ENCODE measurements around the gene TMEM116.
"Not testable (repeated sequence)": the region's sequence is repeated elsewhere in the genome, so short reads cannot be mapped to it uniquely, and the experiment has no call there.

TMEM116 gene

DNA sequence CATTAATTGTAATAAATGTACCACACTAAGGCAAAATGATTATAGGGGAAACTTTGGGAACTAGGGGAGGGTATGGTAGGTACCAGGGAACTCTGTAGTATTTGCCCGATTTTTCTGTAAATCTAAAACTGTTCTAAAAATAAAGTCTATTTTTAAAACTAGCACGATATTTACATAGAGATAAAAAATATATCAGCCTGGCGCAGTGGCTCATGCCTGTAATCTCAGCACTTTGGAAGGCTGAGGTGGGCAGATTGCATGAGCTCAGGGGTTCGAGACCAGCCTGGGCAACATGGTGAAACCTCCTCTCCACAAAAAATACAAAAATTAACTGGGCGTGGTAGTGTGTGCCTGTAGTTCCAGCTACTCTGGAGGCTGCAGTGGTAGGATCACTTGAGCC is 32.4 kb downstream of the TMEM116 start:
- intact Hi-C loops (cut with DNase I): no loop called here
- no peak for DNase-seq

DNA sequence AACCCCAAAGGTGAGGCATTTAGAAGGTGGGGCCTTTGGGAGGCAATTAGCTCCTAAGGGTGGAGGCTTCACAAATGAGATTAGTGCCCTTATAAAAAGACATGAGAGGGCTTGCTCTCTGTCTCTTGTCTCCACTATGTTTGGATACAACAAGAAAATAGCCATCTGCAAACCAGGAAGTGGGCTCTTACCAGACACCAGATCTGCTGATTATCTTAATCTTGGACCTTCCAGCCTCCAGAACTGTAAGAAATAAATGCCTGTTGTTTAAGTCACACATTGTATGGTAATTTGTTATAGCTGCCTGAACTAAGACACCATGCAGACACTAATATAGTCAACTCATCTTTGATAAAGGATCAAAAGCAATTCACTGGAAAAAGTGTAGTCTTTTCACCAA is 34.4 kb downstream of the TMEM116 start:
- intact Hi-C loops (cut with DNase I): no loop called here

DNA sequence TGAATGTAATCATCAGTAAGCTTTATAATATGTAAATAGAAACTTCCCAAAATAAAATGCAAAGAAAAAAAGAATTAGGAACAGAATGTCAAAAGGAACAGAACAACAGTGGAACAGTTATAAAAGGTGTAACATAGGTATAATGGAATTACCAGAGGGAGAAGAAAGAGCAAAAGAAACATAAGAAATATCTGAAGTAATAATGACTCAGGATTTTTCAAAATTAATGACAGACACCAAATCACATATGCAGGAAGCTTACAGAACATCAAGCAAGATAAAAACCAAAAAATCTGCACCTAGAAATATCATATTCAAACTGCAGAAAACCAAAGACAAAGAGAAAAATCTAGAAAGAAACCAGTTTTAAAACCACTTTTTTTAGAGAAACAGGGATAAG is 36.1 kb downstream of the TMEM116 start:
- DNase-seq: no peak
- intact Hi-C loops (cut with DNase I): no loop called here

More for the DNA sequence above, 34.4 kb downstream of the TMEM116 start:
- DNase-seq: no peak

DNA sequence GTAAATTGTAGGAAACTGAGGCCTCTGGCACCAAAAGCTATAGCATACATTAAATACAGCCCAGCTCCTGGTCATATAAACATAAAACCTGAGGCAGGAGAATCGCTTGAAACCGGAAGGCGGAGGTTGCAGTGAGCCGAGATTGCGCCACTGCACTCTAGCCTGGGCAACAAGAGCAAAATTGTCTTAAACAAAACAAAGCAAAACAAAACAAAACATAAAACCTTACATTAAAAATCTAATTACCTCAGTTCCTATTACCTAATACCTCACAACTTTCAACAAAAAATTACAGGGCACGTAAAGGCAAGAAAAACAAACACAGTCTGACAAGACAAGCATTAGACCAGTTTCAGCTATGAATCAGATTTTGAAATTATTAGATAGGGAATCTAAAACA is 36.7 kb downstream of the TMEM116 start:
- intact Hi-C loops (cut with DNase I): no loop called here
- no peak for DNase-seq

DNA sequence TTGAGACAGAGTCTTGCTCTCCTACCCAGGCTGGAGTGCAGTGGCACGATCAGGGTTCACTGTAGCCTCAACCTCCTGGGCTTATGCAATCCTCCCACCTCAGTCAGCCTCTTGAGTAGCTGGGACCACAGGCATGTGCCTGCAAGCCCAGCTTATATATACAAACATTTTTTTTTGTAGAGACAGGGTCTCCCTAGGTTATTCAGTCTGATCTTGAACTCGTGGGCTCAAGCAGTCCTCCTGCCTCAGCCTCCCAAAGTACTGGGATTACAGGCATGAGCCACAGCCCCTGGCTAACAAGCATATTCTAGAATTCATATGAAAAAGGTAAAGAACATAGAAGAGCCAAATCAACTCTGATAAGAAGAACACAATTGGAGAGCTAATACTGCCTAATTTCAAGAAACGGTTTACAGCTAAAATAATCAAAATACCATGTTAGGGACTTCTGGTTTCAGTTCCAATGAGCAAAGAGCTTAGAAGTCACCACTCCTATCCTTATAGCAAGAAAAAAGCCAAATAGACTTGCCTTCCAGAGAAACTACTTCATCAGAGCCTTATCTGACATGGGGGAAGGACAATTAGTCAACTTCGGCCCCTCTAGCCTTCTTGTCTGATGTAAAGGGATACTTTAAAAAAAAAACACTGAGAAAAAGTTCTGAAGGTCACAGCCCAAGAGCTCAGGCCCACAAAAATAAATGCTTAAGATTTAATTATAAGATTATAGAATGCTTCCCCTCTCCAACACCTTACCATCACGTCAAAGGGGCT is 37.6 kb downstream of the TMEM116 start:
- intact Hi-C loops (cut with DNase I): no loop called here
- no peak for DNase-seq

DNA sequence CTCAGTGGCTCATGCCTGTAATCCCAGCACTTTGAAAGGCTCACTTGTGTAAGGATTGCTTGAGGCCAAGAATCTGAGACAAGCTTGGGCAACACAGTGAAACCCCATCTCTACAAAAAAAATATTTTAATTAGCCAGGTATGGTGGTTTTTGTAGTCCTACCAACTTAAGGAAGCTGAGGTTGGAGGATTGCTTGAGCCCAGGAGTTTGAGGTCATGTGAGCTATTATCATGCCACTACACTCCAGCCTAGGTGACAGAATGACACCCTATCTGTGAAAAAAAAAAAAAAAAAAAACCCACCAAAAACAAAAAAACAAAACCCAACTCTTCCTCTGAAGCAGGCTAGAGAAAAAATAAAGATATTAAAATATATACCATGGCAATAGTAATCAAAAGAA is 41.2 kb downstream of the TMEM116 start:
- no peak for DNase-seq
- intact Hi-C loops (cut with DNase I): no loop called here

DNA sequence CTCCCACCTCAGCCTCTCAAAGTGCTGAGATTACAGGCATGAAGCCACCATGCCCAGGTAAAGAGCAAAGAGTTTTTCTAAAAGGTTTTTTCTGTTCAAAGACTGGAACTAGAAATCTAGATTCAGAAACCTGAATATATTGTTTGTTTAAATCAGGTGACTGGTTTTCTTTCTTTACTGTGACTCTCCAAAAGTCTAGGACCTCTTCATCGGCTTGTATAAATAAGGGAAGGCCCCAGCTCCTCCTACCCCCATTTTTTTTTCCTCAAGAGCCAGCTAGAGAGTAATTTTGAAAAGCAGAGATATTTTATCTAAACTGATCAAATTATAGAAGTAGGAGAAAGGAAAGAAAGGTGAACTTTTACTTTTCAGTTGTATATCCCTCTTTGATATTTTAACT is 48.0 kb downstream of the TMEM116 start:
- DNase-seq: no peak
- intact Hi-C loops (cut with DNase I): no loop called here

DNA sequence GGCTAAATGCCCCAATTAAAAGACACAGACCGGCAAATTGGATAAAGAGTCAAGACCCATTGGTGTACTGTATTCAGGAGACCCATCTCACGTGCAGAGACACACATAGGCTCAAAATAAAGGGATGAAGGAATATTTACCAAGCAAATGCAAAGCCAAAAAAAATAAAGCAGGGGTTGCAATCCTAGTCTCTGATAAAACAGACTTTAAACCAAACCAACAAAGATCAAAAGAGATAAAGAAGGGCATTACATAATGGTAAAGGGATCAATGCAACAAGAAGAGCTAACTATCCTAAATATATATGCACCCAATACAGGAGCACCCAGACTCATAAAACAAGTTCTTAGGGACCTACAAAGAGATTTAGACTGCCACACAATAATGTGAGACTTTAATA is 53.4 kb downstream of the TMEM116 start:
- DNase-seq; intact Hi-C loops (cut with DNase I): not testable (repeated sequence)

DNA sequence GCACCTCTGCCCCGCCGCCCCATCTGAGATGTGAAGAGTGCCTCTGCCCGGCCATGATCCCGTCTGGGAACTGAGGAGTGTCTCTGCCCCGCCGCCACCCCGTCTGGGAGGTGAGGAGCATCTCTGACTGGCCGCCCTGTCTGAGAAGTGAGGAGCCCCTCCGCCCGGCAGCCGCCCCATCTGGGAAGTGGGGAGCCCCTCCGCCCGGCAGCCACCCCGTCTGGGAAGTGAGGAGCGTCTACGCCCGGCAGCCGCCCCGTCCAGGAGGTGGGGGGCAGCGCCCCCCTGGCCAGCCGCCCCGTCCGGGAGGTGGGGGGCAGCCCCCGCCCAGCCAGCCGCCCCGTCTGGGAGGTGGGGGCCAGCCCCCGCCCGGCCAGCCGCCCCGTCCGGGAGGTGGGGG is 55.7 kb downstream of the TMEM116 start:
- DNase-seq: peak in 1 of 10 donors; percentile 77
- intact Hi-C loops (cut with DNase I): not testable (repeated sequence)

DNA sequence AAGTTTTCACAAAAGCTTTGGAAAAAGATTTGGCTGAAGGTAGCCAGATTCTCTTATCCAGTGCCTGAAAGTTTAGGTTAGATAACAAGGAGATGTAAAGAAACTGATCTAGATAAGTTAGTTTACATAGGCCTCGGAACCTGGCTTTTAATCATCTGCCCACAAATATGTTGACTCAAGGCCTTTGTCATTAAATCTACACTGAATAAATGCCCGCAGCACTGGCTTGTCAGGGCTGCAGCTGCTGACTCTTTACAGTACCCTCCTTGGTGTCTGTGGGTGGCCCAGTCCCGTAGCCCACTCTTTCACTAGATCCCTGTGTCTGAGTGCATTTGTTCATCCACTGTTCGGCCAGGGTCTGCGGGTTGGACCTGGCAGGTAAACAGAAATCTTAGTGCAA is 58.0 kb downstream of the TMEM116 start:
- intact Hi-C loops (cut with DNase I): no loop called here
- DNase-seq: no peak

DNA sequence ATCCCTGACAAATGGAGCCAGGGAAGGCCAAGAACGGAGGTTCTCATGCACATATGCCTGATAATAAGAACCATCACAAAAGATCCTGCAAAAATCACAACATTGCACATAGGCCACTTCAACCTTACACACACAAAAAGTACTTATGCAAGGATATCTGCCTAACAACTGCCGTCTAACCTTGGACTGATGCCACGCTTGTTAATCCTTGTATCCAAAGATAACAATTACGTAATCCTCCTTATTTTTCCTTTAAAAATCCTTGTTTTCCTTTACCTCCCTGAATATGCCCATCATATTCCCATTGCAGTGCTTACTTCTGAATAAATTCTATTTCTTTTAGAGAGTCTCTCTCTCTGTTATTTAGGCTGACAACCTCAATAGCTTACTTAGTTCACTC is 59.5 kb downstream of the TMEM116 start:
- intact Hi-C loops (cut with DNase I): no loop called here
- DNase-seq: no peak

DNA sequence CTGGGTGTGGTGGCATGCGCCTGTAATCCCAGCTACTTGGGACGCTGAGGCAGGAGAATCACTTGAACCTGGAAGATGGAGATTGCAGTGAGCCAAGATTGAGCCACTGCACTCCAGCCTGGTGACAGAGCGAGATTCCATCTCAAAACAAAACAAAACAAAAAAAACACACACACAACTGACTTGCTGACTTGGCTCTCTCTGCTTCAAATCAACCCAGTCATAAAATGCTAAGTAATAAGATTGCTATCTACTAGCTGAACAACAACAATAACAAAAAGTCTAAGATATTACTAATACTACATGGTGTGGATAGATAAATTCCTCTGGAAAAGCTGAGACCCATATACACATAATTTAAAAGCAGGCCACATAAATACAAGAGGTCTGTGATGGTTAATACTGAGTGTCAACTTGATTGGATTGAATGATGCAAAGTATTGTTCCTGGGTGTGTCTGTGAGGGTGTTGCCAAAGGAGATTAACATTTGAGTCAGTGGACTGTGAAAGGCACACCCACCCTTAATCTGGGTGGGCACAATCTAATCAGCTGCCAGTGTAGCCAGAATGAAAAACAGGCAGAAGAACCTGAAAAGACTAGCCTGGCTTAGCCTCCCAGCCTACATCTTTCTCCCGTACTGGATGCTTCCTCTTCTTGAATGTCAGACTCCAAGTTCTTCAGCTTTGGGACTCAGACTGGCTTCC is 60.7 kb downstream of the TMEM116 start:
- intact Hi-C loops (cut with DNase I); DNase-seq: not testable (repeated sequence)

DNA sequence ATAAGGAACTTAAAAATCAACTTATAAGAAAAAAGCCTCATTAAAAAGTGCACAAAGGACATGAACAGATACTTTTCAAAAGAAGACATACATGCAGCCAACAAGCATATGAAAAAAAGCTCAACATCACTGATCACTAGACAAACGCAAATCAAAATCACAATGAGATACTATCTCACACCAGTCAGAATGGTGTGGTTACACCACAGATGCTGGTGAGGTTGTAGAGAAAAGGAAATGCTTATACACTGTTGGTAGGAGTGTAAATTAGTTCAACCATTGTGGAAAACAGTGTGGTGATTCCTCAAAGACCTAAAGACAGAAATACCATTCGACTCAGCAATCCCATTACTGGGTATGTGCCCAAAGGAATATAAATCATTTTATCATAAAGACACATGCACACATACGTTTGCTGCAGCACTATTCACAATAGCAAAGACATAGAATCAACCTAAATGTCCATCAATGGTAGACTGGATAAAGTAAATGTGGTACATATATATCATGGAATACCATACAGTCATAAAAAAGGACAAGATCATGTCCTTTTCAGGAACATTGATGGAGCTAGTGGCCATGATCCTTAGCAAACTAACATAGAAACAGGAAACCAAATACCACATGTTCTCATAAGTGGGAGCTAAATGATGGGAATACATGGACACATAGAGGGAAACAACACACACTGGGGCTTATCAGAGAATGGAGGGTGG is 61.8 kb downstream of the TMEM116 start:
- DNase-seq; intact Hi-C loops (cut with DNase I): not testable (repeated sequence)

DNA sequence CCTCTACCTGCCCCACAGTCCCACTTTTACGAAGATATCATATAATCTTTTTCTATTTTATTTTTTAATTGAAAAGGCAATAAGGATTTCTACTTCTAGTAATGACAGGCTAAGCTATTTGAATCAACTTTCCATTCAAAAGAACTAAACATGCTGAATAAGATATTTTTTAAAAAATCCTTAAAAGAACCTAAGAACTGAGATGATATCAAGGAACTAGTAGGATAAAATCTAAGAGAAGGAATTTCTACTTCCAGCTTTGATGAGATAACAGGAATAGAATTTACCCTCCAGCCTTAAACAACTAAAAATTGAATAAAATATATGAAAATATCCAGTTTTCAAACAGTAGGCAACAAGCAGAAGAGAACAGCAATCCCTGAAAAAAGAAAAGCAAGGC is 69.0 kb downstream of the TMEM116 start:
- intact Hi-C loops (cut with DNase I): loop anchor here (2.0 kb wide), 1 partner anchor 443 kb away; no protein-coding TSS in a partner anchor
- no peak for DNase-seq

DNA sequence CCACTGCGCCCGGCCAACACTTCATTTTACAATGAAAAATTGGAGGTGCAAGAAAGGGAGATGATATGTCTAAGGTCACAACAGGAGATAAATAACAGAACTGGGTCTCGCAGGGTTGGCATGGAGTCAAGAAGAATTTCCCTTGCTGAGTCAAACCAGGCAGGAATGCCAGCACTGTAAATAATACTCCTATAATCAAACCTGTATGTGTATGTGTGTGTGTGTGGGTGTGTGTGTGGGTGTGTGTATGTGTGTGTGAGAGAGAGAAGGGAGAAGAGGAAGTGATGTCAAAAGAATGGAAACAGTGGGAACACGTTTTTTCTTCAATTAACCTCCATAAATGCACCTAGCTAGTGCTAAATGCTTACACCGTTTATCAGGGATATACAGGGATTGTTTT is 70.4 kb downstream of the TMEM116 start:
- DNase-seq: no peak
- intact Hi-C loops (cut with DNase I): no loop called here

DNA sequence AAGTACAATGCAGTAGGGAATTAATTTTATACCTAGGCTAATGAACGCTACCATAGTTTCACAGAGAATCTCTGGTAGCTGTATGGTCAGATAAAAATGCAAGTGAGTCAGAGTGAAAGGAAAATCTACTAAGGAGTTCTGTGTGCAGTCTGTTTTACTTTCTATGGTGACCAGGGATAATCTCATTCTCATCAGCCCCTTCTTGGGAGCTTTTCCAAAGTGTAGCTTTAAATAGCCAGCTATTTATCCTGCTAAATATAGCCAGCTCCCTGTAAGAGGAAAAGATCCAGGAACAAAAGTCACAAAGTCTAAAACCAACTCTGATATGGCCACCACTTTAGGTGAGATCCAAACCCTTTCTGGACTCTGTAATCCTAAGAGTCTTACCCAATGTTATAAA is 75.5 kb downstream of the TMEM116 start:
- intact Hi-C loops (cut with DNase I): no loop called here
- no peak for DNase-seq

DNA sequence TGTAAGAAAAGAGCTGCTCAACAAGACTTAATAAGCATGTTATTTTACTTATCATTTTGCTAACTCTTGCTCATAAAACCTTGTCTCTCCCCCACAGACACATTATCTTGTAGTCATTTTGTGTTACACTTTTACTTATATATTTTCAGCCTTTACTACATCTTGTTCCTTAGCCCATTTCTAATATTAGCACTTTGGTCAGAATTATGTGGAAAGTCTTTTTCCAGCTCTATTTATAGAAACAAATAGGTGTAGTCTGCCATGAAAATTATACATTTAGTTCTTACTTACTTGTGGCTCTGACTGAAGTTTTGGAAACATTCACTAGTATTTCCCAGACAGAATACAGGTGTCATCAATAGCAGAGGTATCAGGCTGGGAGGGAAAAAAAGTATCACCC is 76.1 kb downstream of the TMEM116 start:
- DNase-seq: no peak
- intact Hi-C loops (cut with DNase I): no loop called here

DNA sequence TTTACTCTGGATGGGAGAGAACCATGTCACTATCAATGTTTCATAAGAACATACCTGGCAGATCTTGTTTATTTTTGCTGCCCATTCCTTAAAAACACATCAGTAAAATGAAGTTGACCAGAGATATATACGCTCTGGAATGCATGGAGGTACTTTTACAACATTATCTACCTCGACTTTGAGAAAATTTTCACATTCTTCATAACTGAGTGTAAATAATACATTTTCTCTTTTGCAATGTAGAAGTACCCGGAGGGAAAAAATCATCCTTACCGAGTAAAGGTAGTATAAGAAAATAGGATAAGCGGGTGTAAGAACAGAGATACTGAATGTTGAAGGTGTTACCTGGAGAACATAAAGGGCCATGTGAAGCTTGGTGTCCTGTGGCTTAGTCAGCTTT is 80.7 kb downstream of the TMEM116 start:
- no peak for DNase-seq
- intact Hi-C loops (cut with DNase I): no loop called here

DNA sequence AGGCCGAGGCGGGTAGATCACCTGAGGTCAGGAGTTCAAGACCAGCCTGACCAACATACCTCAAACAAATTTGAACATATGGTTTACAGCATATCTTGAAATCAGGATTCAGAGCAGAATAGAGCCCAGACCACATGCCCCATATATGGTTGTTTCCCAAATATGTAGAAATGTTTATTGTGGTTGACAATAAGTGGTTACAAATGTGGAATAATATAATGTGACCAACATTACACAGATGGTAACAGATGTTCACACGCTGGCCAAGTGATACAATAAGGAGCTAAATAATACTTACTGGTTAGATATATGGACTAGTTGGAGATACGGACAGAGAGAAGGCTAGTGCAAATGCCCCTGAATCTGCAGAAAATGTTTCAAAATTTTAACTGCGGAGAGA is 85.6 kb downstream of the TMEM116 start:
- DNase-seq: no peak
- intact Hi-C loops (cut with DNase I): no loop called here

DNA sequence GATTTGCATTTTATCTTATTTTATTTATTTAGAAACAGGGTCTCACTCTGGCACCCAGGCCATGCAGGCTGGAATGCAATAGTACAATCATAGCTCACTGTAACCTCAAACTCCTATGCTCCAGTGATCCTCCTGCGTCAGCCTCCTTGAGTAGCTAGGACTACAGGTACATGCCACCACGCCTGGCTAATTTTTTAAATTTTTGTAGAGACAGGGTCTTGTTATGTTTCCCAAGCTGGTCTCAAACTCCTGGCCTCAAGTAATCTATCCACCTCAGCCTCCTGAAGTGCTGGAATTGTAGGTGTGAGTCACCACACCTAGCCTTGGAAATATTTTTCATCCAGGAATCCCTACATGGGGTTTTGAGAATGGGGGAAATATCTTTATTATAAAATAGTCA is 86.3 kb downstream of the TMEM116 start:
- intact Hi-C loops (cut with DNase I): no loop called here
- no peak for DNase-seq

DNA sequence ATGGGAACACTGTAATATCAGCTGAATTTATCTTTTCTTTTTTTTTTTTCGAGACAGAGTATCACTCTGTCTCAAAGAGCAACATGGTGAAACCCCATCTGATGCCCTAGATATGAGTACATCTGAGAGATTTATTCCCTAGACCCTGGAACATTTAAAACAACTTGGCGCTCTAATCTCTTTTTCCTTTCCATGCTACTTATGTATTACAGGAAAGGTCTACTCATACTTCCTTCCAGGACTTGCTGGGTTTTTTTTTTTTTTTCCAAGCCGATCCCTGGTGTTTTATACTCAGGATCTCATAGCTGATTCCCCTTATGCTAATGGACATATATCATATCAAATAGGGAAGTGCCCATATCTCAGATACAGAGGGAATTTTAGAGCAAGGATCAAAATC is 87.8 kb downstream of the TMEM116 start:
- intact Hi-C loops (cut with DNase I): no loop called here
- no peak for DNase-seq

DNA sequence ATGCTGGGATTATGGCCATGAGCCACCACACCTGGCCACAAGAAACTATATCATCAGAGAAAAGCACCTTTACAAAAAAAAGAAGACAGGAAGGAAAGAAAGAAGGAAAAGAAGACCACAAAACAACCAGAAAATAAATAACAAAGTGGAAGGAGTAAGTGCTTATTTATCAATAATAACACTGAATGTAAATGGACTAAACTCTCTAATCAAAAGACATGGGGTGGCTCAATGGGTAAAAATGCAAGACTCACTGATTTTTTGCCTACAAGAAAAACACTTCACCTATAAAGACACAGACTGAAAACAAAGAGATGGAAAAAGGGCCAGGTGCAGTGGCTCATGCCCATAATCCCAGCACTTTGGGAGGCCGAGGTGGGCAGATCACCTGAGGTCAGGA is 105.2 kb downstream of the TMEM116 start:
- intact Hi-C loops (cut with DNase I): no loop called here
- DNase-seq: no peak
